PC-3 (cell line): ENCODE results near the gene STX3. TPM values are rescaled to one million over a fixed set of nuclear protein-coding genes. Genes with fewer than 3 reads are reported as not detected.

Experiments used
- ATAC-seq: fragments of 200-7000 bp; cut with Tn5 transposase; 2 replicates; pipeline ENCODE4 v1.9.1; 2020; ENCODE audit warnings: mild to moderate bottlenecking, moderate library complexity
- BruUV-seq: library from RNA; stranded (reverse); fragments of 400-500 nt; replicated peaks from 2 replicates; lab custom pipeline; 2021; lab: Mats Ljungman, UMichigan
- CTCF ChIA-PET: fragments of 300-600 bp; sonication (Branson Sonifier 250); formaldehyde crosslinking; loops from one replicate; lab custom pipeline; 2022; ENCODE audit warnings: antibody characterized with exemption; lab: Charles Lee
- POLR2A ChIA-PET: fragments of 300-600 bp; sonication (Branson Sonifier 250); formaldehyde crosslinking; loops from one replicate; lab custom pipeline; 2022; ENCODE audit warnings: antibody characterized with exemption; ENCODE audit not compliant: unreplicated experiment; lab: Charles Lee
- DNase-seq: peaks from one replicate; pipeline ENCODE4 v3.0.0-alpha.2; 2015
- H2AFZ ChIP-seq: fragments of 300-600 bp; sonication (generic); 2 replicates; pipeline ENCODE4 v1.6.0; 2016; ENCODE audit warnings: antibody characterized with exemption, low read length
- H3F3A ChIP-seq: fragments of 300-600 bp; sonication (generic); one replicate; pipeline ENCODE4 v1.6.0; 2017; ENCODE audit warnings: antibody characterized with exemption, low read length, control low read depth, mild to moderate bottlenecking; ENCODE audit not compliant: unreplicated experiment
- H3K27ac ChIP-seq: fragments of 300-600 bp; sonication (generic); 2 replicates; pipeline ENCODE4 v1.5.1; 2016; ENCODE audit warnings: mild to moderate bottlenecking, low read length
- H3K27me3 ChIP-seq: fragments of 300-600 bp; sonication (generic); 2 replicates; pipeline ENCODE4 v1.6.1; 2016; ENCODE audit warnings: low read length, mixed read lengths
- H3K36me3 ChIP-seq: fragments of 300-600 bp; sonication (generic); 2 replicates; pipeline ENCODE4 v1.6.1; 2016; ENCODE audit warnings: low read depth, mixed run types, low read length, mixed read lengths
- H3K4me1 ChIP-seq: fragments of 300-600 bp; sonication (generic); 2 replicates; pipeline ENCODE4 v1.5.1; 2016; ENCODE audit warnings: low read length; ENCODE audit not compliant: insufficient read depth
- H3K4me2 ChIP-seq: fragments of 300-600 bp; sonication (generic); 2 replicates; pipeline ENCODE4 v1.6.0; 2016; ENCODE audit warnings: low read length
- H3K4me3 ChIP-seq: fragments of 300-600 bp; sonication (generic); 2 replicates; pipeline ENCODE4 v1.5.1; 2016; ENCODE audit warnings: mild to moderate bottlenecking, low read length, mixed read lengths
- H3K79me2 ChIP-seq: fragments of 300-600 bp; sonication (generic); 2 replicates; pipeline ENCODE4 v1.6.1; 2017; ENCODE audit warnings: low read length, mixed read lengths
- H3K9ac ChIP-seq: fragments of 300-600 bp; sonication (generic); 2 replicates; pipeline ENCODE4 v1.6.0; 2016; ENCODE audit warnings: mild to moderate bottlenecking, low read length
- H3K9me2 ChIP-seq: fragments of 300-600 bp; sonication (generic); replicated peaks from 2 replicates; pipeline ENCODE4 v1.6.1; 2016; ENCODE audit warnings: mixed run types, low read length, mixed read lengths
- H3K9me3 ChIP-seq: fragments of 300-600 bp; sonication (generic); 2 replicates; pipeline ENCODE4 v1.6.1; 2016; ENCODE audit warnings: low read length, mixed read lengths
- H4K20me1 ChIP-seq: fragments of 300-600 bp; sonication (generic); 2 replicates; pipeline ENCODE4 v1.6.1; 2016; ENCODE audit warnings: low read length, mixed read lengths
- EZH2 ChIP-seq: fragments of 300-600 bp; sonication (generic); IDR thresholded peaks from one replicate; pipeline ENCODE4 v1.6.1; 2017; ENCODE audit warnings: antibody characterized with exemption, mild to moderate bottlenecking, low read length; ENCODE audit not compliant: unreplicated experiment
- EZH2phosphoT487 ChIP-seq: fragments of 300-600 bp; sonication (generic); IDR thresholded peaks from 2 replicates; pipeline ENCODE4 v1.6.1; 2018; ENCODE audit warnings: mild to moderate bottlenecking, antibody characterized with exemption, low read length, borderline replicate concordance
- intact Hi-C: fragments of 100-400 bp; cut with micrococcal nuclease; formaldehyde crosslinking; loops from 2 replicates; pipeline ENCODE4 v1.9.0; 2023
- total RNA-seq: library from RNA; depleted of rRNA; stranded (reverse); fragments of >200 nt; gene quantifications from 2 replicates; pipeline ENCODE4 v1.2.3, GENCODE V29; 2014
- TF ChIP-seq, protein P1 (sequence below): fragments of 300-600 bp; sonication (generic); conservative IDR thresholded peaks from 2 replicates; pipeline ENCODE4 v1.5.1; 2017; ENCODE audit warnings: antibody characterized with exemption, low read depth, mild to moderate bottlenecking, low read length

Gene STX3
- total RNA-seq, 1 experiment from 2014 or later: 49.8 TPM

- TF ChIP-seq, protein P1, sequence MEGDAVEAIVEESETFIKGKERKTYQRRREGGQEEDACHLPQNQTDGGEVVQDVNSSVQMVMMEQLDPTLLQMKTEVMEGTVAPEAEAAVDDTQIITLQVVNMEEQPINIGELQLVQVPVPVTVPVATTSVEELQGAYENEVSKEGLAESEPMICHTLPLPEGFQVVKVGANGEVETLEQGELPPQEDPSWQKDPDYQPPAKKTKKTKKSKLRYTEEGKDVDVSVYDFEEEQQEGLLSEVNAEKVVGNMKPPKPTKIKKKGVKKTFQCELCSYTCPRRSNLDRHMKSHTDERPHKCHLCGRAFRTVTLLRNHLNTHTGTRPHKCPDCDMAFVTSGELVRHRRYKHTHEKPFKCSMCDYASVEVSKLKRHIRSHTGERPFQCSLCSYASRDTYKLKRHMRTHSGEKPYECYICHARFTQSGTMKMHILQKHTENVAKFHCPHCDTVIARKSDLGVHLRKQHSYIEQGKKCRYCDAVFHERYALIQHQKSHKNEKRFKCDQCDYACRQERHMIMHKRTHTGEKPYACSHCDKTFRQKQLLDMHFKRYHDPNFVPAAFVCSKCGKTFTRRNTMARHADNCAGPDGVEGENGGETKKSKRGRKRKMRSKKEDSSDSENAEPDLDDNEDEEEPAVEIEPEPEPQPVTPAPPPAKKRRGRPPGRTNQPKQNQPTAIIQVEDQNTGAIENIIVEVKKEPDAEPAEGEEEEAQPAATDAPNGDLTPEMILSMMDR: no peak
- TF ChIP-seq EZH2phosphoT487: no peak
- no peak for TF ChIP-seq EZH2
- POLR2A ChIA-PET: no interaction called here
- H3K4me3 ChIP-seq: no peak overlapping the region
- no peaks in the 10 kb centered on the region for H3K27me3 ChIP-seq
- no peaks in the 10 kb centered on the region for H3F3A ChIP-seq
- H3K9me2 ChIP-seq: no peaks in the 10 kb centered on the region
- ATAC-seq (no peak), DNase-seq (no peak)
- H3K79me2 ChIP-seq: no peaks in the 10 kb centered on the region
- no peaks in the 10 kb centered on the region for H3K9me3 ChIP-seq
- no peaks in the 10 kb centered on the region for H3K36me3 ChIP-seq
- BruUV-seq: no TSS peak
- H3K9ac ChIP-seq: no peak overlapping the region
- no peaks in the 10 kb centered on the region for H3K4me1 ChIP-seq
- intact Hi-C loops: no loop called here
- no peaks in the 10 kb centered on the region for H4K20me1 ChIP-seq
- CTCF ChIA-PET: no interaction called here
- no peak overlapping the region for H3K4me2 ChIP-seq
- no peak overlapping the region for H3K27ac ChIP-seq
- no peak overlapping the region for H2AFZ ChIP-seq
These were observed 78.4 kb downstream of the STX3 start for GRCh38 chr11:59833602-59834001.

GRCh38 chr11:59839615-59840014 lies 84.4 kb downstream of the STX3 start:
- Histone ChIP-seq H3K4me3 (no peak overlapping the region), H2AFZ (no peak overlapping the region), H3K79me2 (no peaks in the 10 kb centered on the region), H3K27me3 (no peaks in the 10 kb centered on the region), H3K9me3 (no peaks in the 10 kb centered on the region), H4K20me1 (no peaks in the 10 kb centered on the region), H3K36me3 (no peaks in the 10 kb centered on the region), H3K9me2 (0 out of 2 replicates have a peak, but pooled peaks cover 2% of the 10 kb centered on the region), H3K4me1 (no peaks in the 10 kb centered on the region), H3F3A (no peaks in the 10 kb centered on the region), H3K9ac (no peak overlapping the region), H3K4me2 (no peak overlapping the region), H3K27ac (no peak overlapping the region)
- DNase-seq (no peak), ATAC-seq (no peak)
- CTCF ChIA-PET: no interaction called here
- POLR2A ChIA-PET: no interaction called here
- TF ChIP-seq, protein P1: no peak
- TF ChIP-seq EZH2phosphoT487: no peak
- TF ChIP-seq EZH2: no peak
- no TSS peak for BruUV-seq
- intact Hi-C loops: no loop called here

DNA sequence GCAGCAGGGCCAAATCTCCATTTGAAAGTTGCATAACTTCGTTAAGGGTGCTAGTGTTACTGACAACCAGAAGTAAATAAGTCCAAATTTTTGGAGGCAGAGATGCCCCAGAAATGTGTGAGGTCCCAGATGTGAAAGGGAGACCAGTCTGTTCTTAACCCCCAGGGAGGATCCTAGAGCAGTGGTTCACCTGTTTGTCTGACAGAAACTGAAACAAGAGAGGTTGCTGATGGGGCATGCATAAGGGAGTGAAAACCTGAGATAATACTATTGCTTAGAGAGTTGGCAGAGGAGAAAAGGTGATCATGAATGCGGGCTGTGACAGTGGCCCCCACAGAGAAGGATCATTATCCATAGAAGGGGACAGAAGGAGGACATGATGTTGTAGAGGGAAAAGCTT lies 86.3 kb downstream of the STX3 start:
- no peak overlapping the region for H3K4me3 ChIP-seq
- TF ChIP-seq EZH2: no peak
- TF ChIP-seq, protein P1: no peak
- no peak for TF ChIP-seq EZH2phosphoT487
- no peaks in the 10 kb centered on the region for H4K20me1 ChIP-seq
- H3K4me2 ChIP-seq: no peak overlapping the region
- no peak overlapping the region for H3K9ac ChIP-seq
- 0 out of 2 replicates have a peak, but pooled peaks cover 5% of the 10 kb centered on the region for H3K9me2 ChIP-seq
- H3K4me1 ChIP-seq: no peaks in the 10 kb centered on the region
- ATAC-seq (no peak), DNase-seq (no peak)
- H3K79me2 ChIP-seq: no peaks in the 10 kb centered on the region
- intact Hi-C loops: no loop called here
- H3K27me3 ChIP-seq: no peaks in the 10 kb centered on the region
- no peak overlapping the region for H2AFZ ChIP-seq
- no TSS peak for BruUV-seq
- POLR2A ChIA-PET: no interaction called here
- H3K36me3 ChIP-seq: no peaks in the 10 kb centered on the region
- no peak overlapping the region for H3K27ac ChIP-seq
- H3F3A ChIP-seq: no peaks in the 10 kb centered on the region
- CTCF ChIA-PET: no interaction called here
- no peaks in the 10 kb centered on the region for H3K9me3 ChIP-seq
